ENCODE data around the gene HTRA2.

The HTRA2 gene

GRCh38 chr2:74514368-74515270 lies 15.1 kb upstream of the HTRA2 start, which contains the start of gene TLX2:
Gene TLX2 (plus strand): TSS chr2:74514450. CDS start chr2:74514807, 357 bp downstream.
- no peak within 1 kb of the TSS for H3K4me3 ChIP-seq (ENCODE audit: low read length)
- no peak for DNase-seq (ENCODE audit: low read depth)
- no peak for TF ChIP-seq CTCF (conservative IDR thresholded peaks at IDR 0.05; ENCODE audit: low read length)

- TF ChIP-seq CTCF (conservative IDR thresholded peaks at IDR 0.05; ENCODE audit: low read length), result no peak
- no peak overlapping the region for H3K4me3 ChIP-seq (ENCODE audit: low read length)
Measured at GRCh38 chr2:74515271-74515980, 14.3 kb upstream of the HTRA2 start.

GRCh38 chr2:74515981-74516633 lies 13.6 kb upstream of the HTRA2 start:
- no peak for TF ChIP-seq CTCF (conservative IDR thresholded peaks at IDR 0.05; ENCODE audit: low read length)
- peak; percentile 37 for DNase-seq (ENCODE audit: low read depth)
- H3K4me3 ChIP-seq (ENCODE audit: low read length), result no peak overlapping the region

More at GRCh38 chr2:74515271-74515980, 14.3 kb upstream of the HTRA2 start:
- no peak for DNase-seq (ENCODE audit: low read depth)

- H3K4me3 ChIP-seq (ENCODE audit: low read length), result no peak overlapping the region
- TF ChIP-seq CTCF (conservative IDR thresholded peaks at IDR 0.05; ENCODE audit: low read length), result no peak
- DNase-seq (ENCODE audit: low read depth), result no peak
Measured at GRCh38 chr2:74516650-74517049, 13.1 kb upstream of the HTRA2 start.

- H3K4me3 ChIP-seq (ENCODE audit: low read length), result no peak overlapping the region
- no peak for TF ChIP-seq CTCF (conservative IDR thresholded peaks at IDR 0.05; ENCODE audit: low read length)
Measured at GRCh38 chr2:74522516-74522915, 7.2 kb upstream of the HTRA2 start.

GRCh38 chr2:74524005-74524404 lies 5.7 kb upstream of the HTRA2 start:
- no peak for DNase-seq (ENCODE audit: low read depth)
- no peak overlapping the region for H3K4me3 ChIP-seq (ENCODE audit: low read length)
- TF ChIP-seq CTCF (conservative IDR thresholded peaks at IDR 0.05; ENCODE audit: low read length), result no peak

More at GRCh38 chr2:74522516-74522915, 7.2 kb upstream of the HTRA2 start:
- DNase-seq (ENCODE audit: low read depth), result no peak
